ENCODE results near the gene SYP.
"Not testable (repeated sequence)": the region's sequence is repeated elsewhere in the genome, so short reads cannot be mapped to it uniquely, and the experiment has no call there.

SYP gene

GRCh38 chrX:49166914-49167739 is 32.9 kb downstream of the SYP start:
- DNase-seq (ENCODE audit: low read depth in 2 of 2), result peak; percentile 54 to 58

DNA sequence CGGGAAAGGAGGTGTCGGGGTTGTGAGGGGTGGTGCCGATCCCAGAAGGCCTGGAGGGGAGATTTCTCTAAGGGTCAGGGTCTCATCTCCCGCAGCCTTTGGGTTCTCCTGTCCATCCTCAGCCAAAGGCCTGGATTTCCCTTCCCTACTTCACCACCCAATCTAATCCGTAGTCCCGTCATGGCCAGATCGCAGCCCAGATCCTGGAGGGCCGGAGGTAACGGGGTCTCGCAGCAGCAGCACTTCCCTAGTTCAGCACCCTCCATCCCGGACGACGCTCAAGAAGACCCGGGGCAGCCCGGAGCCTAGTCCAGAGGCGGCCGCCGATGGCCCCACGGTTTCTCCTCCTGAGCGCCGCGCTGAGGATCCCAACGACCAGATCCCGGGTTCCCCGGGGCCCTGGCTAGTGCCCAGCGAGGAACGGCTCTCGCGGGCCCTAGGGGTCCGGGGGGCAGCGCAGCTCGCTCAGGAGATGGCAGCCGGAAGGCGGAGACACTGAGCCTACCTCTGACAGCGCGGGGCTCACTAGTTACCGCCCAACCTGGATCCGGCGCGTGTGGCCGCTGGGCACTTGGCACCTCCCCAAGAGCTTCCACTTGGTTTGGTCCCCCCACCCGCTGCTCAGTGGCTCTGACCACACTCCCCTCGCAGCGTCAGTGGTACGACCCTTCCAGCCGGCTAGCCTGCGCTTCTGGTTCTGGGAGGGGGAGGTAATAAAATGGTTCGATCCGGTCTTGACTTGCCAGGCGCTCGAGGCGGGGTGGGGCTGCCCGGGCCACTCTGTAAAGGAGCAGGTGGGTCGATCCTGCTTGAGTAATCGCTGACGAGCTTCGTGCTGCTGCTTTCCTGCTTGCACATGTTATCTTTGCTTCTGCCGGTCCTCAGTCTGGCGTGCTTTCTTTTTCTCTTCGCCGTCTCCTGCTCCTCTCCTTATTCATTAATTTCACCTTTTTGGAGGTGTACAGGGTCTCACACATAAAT is 33.8 kb downstream of the SYP start:
- peak; percentile 59 to 62 for DNase-seq (ENCODE audit: low read depth in 2 of 2)

GRCh38 chrX:49164589-49165360 is 35.2 kb downstream of the SYP start:
- DNase-seq (ENCODE audit: low read depth in 2 of 2), result no peak

GRCh38 chrX:49163555-49164419 is 36.2 kb downstream of the SYP start:
- peak; percentile 67 to 68 for DNase-seq (ENCODE audit: low read depth in 2 of 2)

GRCh38 chrX:49162620-49163019 is 37.4 kb downstream of the SYP start, which contains the start of gene MAGIX:
TSS of gene MAGIX (plus strand) at chrX:49162758. CDS start at chrX:49162890, 132 bp downstream.
- DNase-seq (ENCODE audit: low read depth in 2 of 2), result no peak

DNA sequence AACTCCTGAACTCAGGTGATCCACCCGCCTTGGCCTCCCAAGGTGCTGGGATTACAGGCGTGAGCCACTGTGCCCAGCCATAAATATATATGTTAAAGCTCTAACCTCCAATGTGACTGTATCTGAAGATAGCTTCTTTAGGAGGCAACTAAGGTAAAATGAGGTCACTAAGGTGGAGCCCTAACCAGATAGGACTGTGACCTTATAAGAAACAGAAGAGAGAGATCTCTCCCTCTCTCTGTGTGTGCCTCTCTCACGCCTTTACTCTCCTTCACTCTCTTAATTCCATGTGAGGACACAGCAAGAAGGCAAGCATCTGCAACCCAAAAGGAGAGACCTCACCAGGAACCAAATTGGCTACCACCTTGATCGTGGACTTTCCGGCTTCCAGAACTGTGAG is 38.4 kb downstream of the SYP start:
- DNase-seq (ENCODE audit: low read depth in 2 of 2), result no peak

- DNase-seq (ENCODE audit: low read depth in 2 of 2), result no peak
Measured at GRCh38 chrX:49160908-49161307, 39.1 kb downstream of the SYP start.

DNA sequence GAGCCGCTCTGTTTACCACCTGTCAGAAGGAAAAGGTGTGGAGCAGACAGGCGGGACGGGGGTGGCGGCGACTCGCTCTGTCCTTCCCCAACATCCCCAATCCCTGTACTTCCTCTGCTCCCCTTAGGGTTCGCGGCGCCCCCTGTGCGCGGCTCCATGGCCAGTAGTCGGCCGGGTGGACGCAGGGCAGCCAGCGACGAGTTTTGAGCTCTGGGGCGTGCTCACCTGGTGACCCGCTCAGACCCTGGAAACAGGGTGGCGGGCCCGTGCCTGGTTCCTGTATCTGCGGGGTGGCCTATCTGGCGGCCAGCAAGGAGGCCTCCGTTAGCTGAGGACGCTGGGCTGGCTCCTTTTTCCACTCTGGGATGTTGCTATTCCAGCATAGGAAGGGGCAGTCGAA is 42.8 kb downstream of the SYP start:
- no peak for DNase-seq (ENCODE audit: low read depth in 2 of 2)

- DNase-seq (ENCODE audit: low read depth in 2 of 2), result peak; percentile 76 to 77
Measured at GRCh38 chrX:49155900-49156837, 43.8 kb downstream of the SYP start.

DNA sequence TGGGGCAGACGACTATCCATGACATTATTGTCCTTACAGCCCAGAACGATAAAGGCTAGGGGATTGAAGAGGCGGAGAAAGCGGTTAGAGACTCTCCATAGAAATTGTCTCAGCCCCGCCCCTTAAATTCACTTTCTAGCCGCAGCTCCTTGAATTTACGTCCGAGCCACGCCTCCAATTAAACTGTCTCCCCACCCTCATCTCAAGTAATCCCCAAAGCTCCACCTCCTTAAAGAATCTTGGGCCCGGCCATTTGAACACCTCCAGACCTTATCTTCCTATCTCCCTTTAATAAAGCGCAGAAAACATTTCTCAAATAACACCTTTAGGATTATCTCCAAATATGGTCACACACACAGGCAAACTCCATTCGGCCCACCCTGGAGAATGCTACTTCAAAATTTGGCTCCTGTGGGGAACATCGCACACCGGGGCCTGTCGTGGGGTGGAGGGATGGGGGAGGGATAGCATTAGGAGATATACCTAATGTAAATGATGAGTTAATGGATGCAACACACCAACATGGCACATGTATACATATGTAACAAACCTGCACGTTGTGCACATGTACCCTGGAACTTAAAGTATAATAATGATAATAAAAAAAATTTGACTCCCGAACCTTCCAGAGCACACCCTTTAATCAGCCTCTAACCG is 44.6 kb downstream of the SYP start:
- no peak for DNase-seq (ENCODE audit: low read depth in 2 of 2)

GRCh38 chrX:49153467-49153866 is 46.5 kb downstream of the SYP start:
- no peak for DNase-seq (ENCODE audit: low read depth in 2 of 2)

GRCh38 chrX:49149291-49149690 is 50.7 kb downstream of the SYP start:
- DNase-seq (ENCODE audit: low read depth in 2 of 2), result not testable (repeated sequence)

DNA sequence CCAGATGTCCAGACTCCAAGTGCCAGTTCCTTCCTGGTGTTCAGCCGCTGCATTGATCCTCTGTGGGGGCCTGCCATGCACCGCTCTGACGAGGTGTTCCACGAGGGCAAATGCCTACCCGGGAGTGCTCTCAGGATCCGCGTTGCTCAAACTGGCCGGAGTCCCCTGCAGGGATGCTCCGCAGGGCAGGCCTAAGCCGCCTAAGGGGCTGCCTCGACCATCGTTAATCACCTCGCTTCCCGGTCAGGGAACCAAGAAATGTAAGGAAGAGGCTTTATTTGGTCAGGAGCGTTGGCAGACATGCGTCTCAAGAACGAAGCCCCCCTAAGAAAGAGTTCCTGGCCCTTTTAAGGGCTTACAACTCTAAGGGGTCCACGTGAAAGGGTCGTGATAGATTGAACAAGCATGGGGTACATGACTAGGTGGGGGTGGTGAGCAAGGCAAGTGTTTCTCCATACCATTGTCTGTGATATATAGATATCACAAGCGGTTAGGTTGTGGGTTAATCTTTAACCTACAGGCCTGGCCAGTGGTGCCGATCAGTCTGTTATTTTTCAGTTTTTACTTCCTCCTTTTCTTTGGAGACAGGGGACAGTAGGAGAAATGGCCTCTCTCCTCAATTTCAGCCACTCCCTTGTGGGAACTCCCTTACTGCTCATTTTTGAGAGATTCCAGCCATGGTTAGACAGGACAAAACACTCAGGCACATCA is 51.4 kb downstream of the SYP start:
- DNase-seq (ENCODE audit: low read depth in 2 of 2), result not testable (repeated sequence)

DNA sequence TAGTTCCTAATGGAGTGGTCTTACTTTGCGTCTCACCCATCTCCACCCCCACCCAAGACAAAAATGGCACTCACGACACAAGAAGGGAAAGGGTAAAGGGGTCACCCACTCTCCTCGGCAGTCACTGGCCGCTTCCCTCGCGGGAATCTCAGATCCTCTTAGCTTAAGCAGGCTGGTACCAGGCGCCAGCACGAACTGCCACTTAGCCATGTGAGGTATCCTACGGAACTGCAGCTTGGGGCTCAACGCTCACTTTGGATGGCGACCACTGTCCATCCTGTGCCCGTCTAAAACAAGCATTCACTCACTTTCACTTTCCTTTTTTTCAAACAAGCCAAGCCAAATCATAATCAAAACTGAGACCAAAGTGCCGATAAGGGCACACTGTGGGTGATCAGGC is 52.1 kb downstream of the SYP start:
- DNase-seq (ENCODE audit: low read depth in 2 of 2), result no peak

- no peak for DNase-seq (ENCODE audit: low read depth in 2 of 2)
Measured at GRCh38 chrX:49147282-49147681, 52.7 kb downstream of the SYP start.

GRCh38 chrX:49143154-49143553 is 56.8 kb downstream of the SYP start:
- not testable (repeated sequence) for DNase-seq (ENCODE audit: low read depth in 2 of 2)

- not testable (repeated sequence) for DNase-seq (ENCODE audit: low read depth in 2 of 2)
Measured at GRCh38 chrX:49142264-49142663, 57.7 kb downstream of the SYP start.

GRCh38 chrX:49139713-49140112 is 60.3 kb downstream of the SYP start:
- DNase-seq (ENCODE audit: low read depth in 2 of 2), result no peak

All from stimulated activated CD8-positive, alpha-beta memory T cell treated with anti-CD3 and anti-CD28 coated beads, Interleukin-2, amount 100 ng/mL, for 48 hours (primary cell).